Neutrophil (primary cell): ENCODE results near the gene KIAA2012.

Experiments used
- H3K27ac ChIP-seq: fragments of 200-600 bp; sonication (generic); 2 replicates; pipeline ENCODE4 v1.5.1; 2016; ENCODE audit warnings: mild to moderate bottlenecking, moderate library complexity
- H3K27me3 ChIP-seq: fragments of 200-600 bp; sonication (generic); 2 replicates; pipeline ENCODE4 v1.6.0; 2016; ENCODE audit warnings: mild to moderate bottlenecking
- H3K36me3 ChIP-seq: fragments of 200-600 bp; sonication (generic); 2 replicates; pipeline ENCODE4 v1.5.1; 2017
- H3K4me1 ChIP-seq, 2 experiments: fragments of 200-600 bp in 1 of 2; sonication (generic) in 1 of 2; 1 replicate in 1 of 2; 2 replicates in 1 of 2; pipeline versions ENCODE4 v1.5.1 to v1.6.1; 2013 to 2016; ENCODE audit warnings: low read depth in 1 of 2, low read length in 1 of 2, mild to moderate bottlenecking in 1 of 2, moderate library complexity in 1 of 2; ENCODE audit not compliant: control insufficient read depth in 1 of 2, insufficient read depth in 1 of 2
- H3K4me3 ChIP-seq, 2 experiments: fragments of 200-600 bp in 1 of 2; sonication (generic) in 1 of 2; 1 replicate in 1 of 2; 2 replicates in 1 of 2; pipeline ENCODE4 v1.5.1; 2013 to 2016; ENCODE audit warnings: low read depth in 1 of 2, low read length in 1 of 2, mild to moderate bottlenecking in 1 of 2, moderate library complexity in 1 of 2
- H3K9me3 ChIP-seq: fragments of 200-600 bp; sonication (generic); 2 replicates; pipeline ENCODE4 v1.5.1; 2016
- CTCF ChIP-seq: fragments of 200-600 bp; sonication (generic); IDR thresholded peaks from 2 replicates; pipeline ENCODE4 v1.5.1; 2016; ENCODE audit warnings: antibody characterized with exemption

KIAA2012 gene

GRCh38 chr2:202102425-202103000 is 29.5 kb downstream of the KIAA2012 start:
- H3K4me1 ChIP-seq: no peaks in the 10 kb centered on the region
- TF ChIP-seq CTCF: no peak
- no peak overlapping the region for H3K4me3 ChIP-seq

GRCh38 chr2:202104286-202104870 is 31.3 kb downstream of the KIAA2012 start:
- Histone ChIP-seq H3K27ac (no peak overlapping the region), H3K4me1 (no peaks in the 10 kb centered on the region), H3K9me3 (no peaks in the 10 kb centered on the region), H3K27me3 (peaks cover 2% of the 10 kb centered on the region), H3K4me3 (no peak overlapping the region), H3K36me3 (no peaks in the 10 kb centered on the region)
- TF ChIP-seq CTCF: no peak

More at GRCh38 chr2:202102425-202103000, 29.5 kb downstream of the KIAA2012 start:
- Histone ChIP-seq H3K36me3 (no peaks in the 10 kb centered on the region), H3K27me3 (no peaks in the 10 kb centered on the region), H3K9me3 (no peaks in the 10 kb centered on the region), H3K27ac (no peak overlapping the region)

GRCh38 chr2:202105025-202105424 is 32.0 kb downstream of the KIAA2012 start:
- H3K9me3 ChIP-seq: no peaks in the 10 kb centered on the region
- no peaks in the 10 kb centered on the region for H3K4me1 ChIP-seq
- H3K4me3 ChIP-seq: no peak overlapping the region
- no peak overlapping the region for H3K27ac ChIP-seq
- no peak for TF ChIP-seq CTCF
- H3K36me3 ChIP-seq: no peaks in the 10 kb centered on the region
- peaks cover 9% of the 10 kb centered on the region for H3K27me3 ChIP-seq

- Histone ChIP-seq H3K4me3 (no peak overlapping the region), H3K4me1 (no peaks in the 10 kb centered on the region), H3K27ac (no peak overlapping the region), H3K27me3 (peaks cover 12% of the 10 kb centered on the region), H3K36me3 (no peaks in the 10 kb centered on the region), H3K9me3 (no peaks in the 10 kb centered on the region)
- no peak for TF ChIP-seq CTCF
These were observed 35.3 kb downstream of the KIAA2012 start for GRCh38 chr2:202108345-202108744.

DNA sequence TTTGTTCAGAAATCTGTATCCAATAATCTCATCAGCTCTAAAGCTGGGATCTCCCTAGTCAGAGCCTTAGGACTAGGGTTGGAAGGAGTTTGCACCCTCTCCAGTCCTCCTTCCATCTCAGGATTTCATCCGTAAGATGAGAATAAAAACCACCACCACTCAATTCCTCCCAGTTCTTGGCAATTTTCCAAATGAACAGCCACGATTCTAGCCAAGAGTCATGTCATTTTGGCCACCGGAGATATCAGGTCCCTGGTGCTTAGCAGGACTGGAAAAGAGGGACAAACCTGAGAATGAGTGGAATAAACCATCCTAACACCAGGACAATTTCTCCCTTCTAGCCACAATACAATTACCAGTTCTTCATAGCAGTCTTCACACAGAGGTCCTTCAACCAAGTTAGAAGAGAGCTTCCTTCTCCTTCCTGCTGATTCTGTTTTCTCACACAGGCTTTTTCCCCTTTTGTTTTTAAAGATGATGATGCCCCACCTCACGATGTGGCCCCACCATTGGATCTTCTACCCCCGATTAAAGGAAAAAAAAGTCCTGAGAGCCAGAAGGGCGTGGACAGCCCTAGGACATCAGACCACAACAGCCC is 36.2 kb downstream of the KIAA2012 start:
- Histone ChIP-seq H3K4me3 (no peak overlapping the region), H3K9me3 (no peaks in the 10 kb centered on the region), H3K27ac (no peak overlapping the region), H3K36me3 (no peaks in the 10 kb centered on the region), H3K4me1 (no peaks in the 10 kb centered on the region), H3K27me3 (peaks cover 17% of the 10 kb centered on the region)
- no peak for TF ChIP-seq CTCF
